Nucleus accumbens (tissue), 56 donors: ENCODE results near the gene PRDM8.
"Not testable (repeated sequence)": the region's sequence is repeated elsewhere in the genome, so short reads cannot be mapped to it uniquely, and the experiment has no call there.

Experiments
- DNase-seq, 56 donors: peaks; one replicate each; lab custom pipeline; 2025; lab: John Stamatoyannopoulos, UW

PRDM8 gene

GRCh38 chr4:80220711-80221110, 23.4 kb downstream of the PRDM8 start:
- no peak for DNase-seq

- no peak for DNase-seq
Measured at GRCh38 chr4:80221161-80221560, 23.9 kb downstream of the PRDM8 start.

- no peak for DNase-seq
Measured at GRCh38 chr4:80225595-80225994, 28.3 kb downstream of the PRDM8 start.

GRCh38 chr4:80226094-80226493, 28.8 kb downstream of the PRDM8 start:
- DNase-seq: no peak

GRCh38 chr4:80228460-80228859, 31.2 kb downstream of the PRDM8 start:
- no peak for DNase-seq

- no peak for DNase-seq
Measured at GRCh38 chr4:80229128-80229527, 31.8 kb downstream of the PRDM8 start.

GRCh38 chr4:80229590-80229989, 32.3 kb downstream of the PRDM8 start:
- DNase-seq: no peak

- no peak for DNase-seq
Measured at GRCh38 chr4:80231180-80231579, 33.9 kb downstream of the PRDM8 start.

GRCh38 chr4:80232707-80233370, 35.5 kb downstream of the PRDM8 start:
- DNase-seq: no peak

- DNase-seq: no peak
Measured at GRCh38 chr4:80233390-80233789, 36.1 kb downstream of the PRDM8 start.

- no peak for DNase-seq
Measured at GRCh38 chr4:80235451-80235850, 38.1 kb downstream of the PRDM8 start.

GRCh38 chr4:80237992-80238391, 40.7 kb downstream of the PRDM8 start:
- no peak for DNase-seq

- no peak for DNase-seq
Measured at GRCh38 chr4:80239480-80240150, 42.3 kb downstream of the PRDM8 start.

- no peak for DNase-seq
Measured at GRCh38 chr4:80240976-80241375, 43.7 kb downstream of the PRDM8 start.

GRCh38 chr4:80243274-80244018, 46.1 kb downstream of the PRDM8 start:
- no peak for DNase-seq

GRCh38 chr4:80247484-80247883, 50.2 kb downstream of the PRDM8 start:
- DNase-seq: not testable (repeated sequence)

- no peak for DNase-seq
Measured at GRCh38 chr4:80249144-80249543, 51.8 kb downstream of the PRDM8 start.

GRCh38 chr4:80252427-80252826, 55.1 kb downstream of the PRDM8 start:
- DNase-seq: no peak

GRCh38 chr4:80252953-80253352, 55.6 kb downstream of the PRDM8 start:
- DNase-seq: no peak

- no peak for DNase-seq
Measured at GRCh38 chr4:80253510-80253909, 56.2 kb downstream of the PRDM8 start.
